OCI-LY3 (cell line): Measurements from ENCODE around the gene FOXD2.

ENCODE experiments used
- H2AFZ ChIP-seq: fragments of 200-600, 300-600 bp; shearing (Covaris generic); 2 replicates; pipeline ENCODE4 v1.6.0; 2014; ENCODE audit warnings: antibody characterized with exemption, low read depth, low read length
- H3K27ac ChIP-seq: fragments of 200-600, 300-600 bp; sonication (generic); 2 replicates; pipeline ENCODE4 v1.5.1; 2014; ENCODE audit warnings: mild to moderate bottlenecking, low read length, moderate library complexity, mixed read lengths
- H3K27me3 ChIP-seq: fragments of 200-600, 300-600 bp; sonication (generic); 2 replicates; pipeline ENCODE4 v1.6.1; 2014; ENCODE audit warnings: low read depth, low read length, mixed read lengths
- H3K36me3 ChIP-seq: fragments of 200-600, 300-600 bp; sonication (generic); replicated peaks from 2 replicates; pipeline ENCODE3; 2014; ENCODE audit warnings: low read depth, low read length, mixed read lengths
- H3K4me1 ChIP-seq: fragments of 300-600, 200-600 bp; sonication (generic); 2 replicates; pipeline ENCODE4 v1.6.1; 2014; ENCODE audit warnings: low read length, mixed read lengths
- H3K4me2 ChIP-seq: fragments of 200-600, 300-600 bp; sonication (generic); 2 replicates; pipeline ENCODE4 v1.6.1; 2014; ENCODE audit warnings: low read length, mixed read lengths
- H3K4me3 ChIP-seq: fragments of 300-600, 200-600 bp; sonication (generic); 2 replicates; pipeline ENCODE4 v1.5.1; 2014; ENCODE audit warnings: antibody characterized with exemption, mild to moderate bottlenecking, low read length, moderate library complexity
- H3K79me2 ChIP-seq: fragments of 300-600, 200-600 bp; shearing (Covaris generic); 2 replicates; pipeline ENCODE4 v1.6.1; 2014; ENCODE audit warnings: mild to moderate bottlenecking, low read length, mixed read lengths
- H3K9ac ChIP-seq: fragments of 300-600, 200-600 bp; shearing (Covaris generic); 2 replicates; pipeline ENCODE4 v1.6.0; 2014; ENCODE audit warnings: mild to moderate bottlenecking, low read length, moderate library complexity
- H3K9me3 ChIP-seq: fragments of 200-600, 300-600 bp; shearing (Covaris generic); 2 replicates; pipeline ENCODE4 v1.6.1; 2014; ENCODE audit warnings: low read length, mixed read lengths; ENCODE audit not compliant: insufficient read depth
- H4K20me1 ChIP-seq: fragments of 200-600, 300-600 bp; sonication (generic); 2 replicates; pipeline ENCODE4 v1.6.1; 2016; ENCODE audit warnings: low read length, mixed read lengths; ENCODE audit not compliant: insufficient read depth
- CTCF ChIP-seq: fragments of 200-600, 300-600 bp; sonication (generic); IDR thresholded peaks from 2 replicates; pipeline ENCODE4 v1.5.1; 2014; ENCODE audit warnings: antibody characterized with exemption, low read length, low read depth
- EZH2phosphoT487 ChIP-seq: fragments of 200-600 bp; shearing (Covaris generic); IDR thresholded peaks from 2 replicates; pipeline ENCODE4 v1.6.1; 2018; ENCODE audit warnings: antibody characterized with exemption, mixed run types, low read depth

FOXD2 gene

DNA sequence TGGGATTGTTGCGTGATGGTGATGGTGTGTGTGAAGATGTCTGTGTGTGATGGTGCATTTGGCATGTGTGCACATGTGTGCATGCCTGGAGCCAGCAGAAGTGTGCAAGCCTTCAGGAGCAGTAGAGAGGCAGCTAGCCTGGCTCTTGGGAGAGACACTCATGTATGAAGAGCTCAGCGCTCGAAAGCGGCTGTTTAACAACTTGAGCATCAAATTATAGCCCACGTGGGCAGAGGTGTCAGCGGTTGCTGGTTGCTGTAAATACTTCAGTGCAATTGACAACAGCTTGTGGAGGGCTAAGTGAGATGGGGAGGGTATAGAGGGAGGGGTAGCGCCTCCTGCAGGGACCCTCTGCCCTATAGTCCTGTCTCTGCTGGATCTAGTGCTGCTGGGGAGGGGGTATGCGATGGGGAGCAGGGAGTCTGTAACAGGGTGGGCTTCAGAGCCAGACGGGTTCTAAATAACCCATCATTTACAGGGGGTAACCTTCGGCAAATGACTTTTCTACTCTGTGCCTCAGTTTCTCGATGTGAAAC lies 21.5 kb downstream of the FOXD2 start:
- no peak for TF ChIP-seq CTCF
- TF ChIP-seq EZH2phosphoT487, result no peak
- Histone ChIP-seq H3K4me1 (no peaks in the 10 kb centered on the region), H3K9ac (no peak overlapping the region), H3K9me3 (no peaks in the 10 kb centered on the region), H3K4me3 (no peak overlapping the region), H3K79me2 (no peaks in the 10 kb centered on the region), H4K20me1 (no peaks in the 10 kb centered on the region), H3K36me3 (no peaks in the 10 kb centered on the region), H3K27ac (no peak overlapping the region), H3K27me3 (peaks cover 23% of the 10 kb centered on the region; the same call in 1 of the 2 replicates), H3K4me2 (no peak overlapping the region), H2AFZ (no peak overlapping the region)

DNA sequence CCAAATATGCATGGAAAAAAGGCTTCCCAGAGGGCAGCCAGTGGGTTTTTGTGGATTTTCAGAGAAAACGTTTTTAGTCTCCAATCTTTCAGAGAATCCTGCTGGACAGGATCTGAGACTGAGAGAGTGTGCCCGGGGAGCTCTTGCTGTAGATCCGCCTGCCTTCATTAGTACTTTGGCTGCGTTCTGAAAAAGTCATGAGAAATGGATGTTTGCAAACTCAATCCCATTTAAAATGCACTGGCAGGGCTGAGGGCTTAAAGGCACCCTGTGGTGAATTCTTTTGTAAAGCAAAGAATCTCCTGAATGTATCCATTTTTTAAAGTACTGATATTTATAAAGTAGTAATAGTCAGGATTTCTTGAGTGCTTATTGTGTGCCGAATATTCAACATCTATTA lies 22.2 kb downstream of the FOXD2 start:
- Histone ChIP-seq H3K36me3 (no peaks in the 10 kb centered on the region), H3K9ac (no peak overlapping the region), H2AFZ (no peak overlapping the region), H4K20me1 (no peaks in the 10 kb centered on the region), H3K4me1 (no peaks in the 10 kb centered on the region), H3K9me3 (no peaks in the 10 kb centered on the region), H3K27ac (no peak overlapping the region), H3K4me3 (no peak overlapping the region), H3K4me2 (no peak overlapping the region), H3K27me3 (peaks cover 23% of the 10 kb centered on the region; the same call in 1 of the 2 replicates), H3K79me2 (no peaks in the 10 kb centered on the region)
- TF ChIP-seq EZH2phosphoT487, result no peak
- TF ChIP-seq CTCF, result no peak

DNA sequence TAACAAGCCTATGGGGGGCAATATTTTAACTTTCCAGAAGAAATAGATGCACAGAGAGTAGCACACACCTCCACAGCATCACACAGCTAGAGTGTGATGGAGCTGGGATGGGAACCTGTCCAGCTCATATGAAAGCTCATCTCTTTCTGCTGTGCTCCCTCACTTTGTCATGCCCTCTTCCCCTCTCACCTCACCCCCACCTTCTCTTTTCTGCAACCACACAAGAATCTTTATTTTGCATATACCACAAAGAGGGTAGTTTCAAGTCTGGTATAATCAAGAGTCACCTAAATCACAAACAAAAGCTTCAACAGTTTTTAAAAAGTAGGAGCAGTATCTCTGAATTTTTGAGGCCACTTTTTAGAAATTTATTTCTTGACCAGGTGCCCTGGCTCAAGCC lies 22.6 kb downstream of the FOXD2 start:
- Histone ChIP-seq H3K36me3 (no peaks in the 10 kb centered on the region), H3K9ac (no peak overlapping the region), H3K4me3 (no peak overlapping the region), H2AFZ (no peak overlapping the region), H3K79me2 (no peaks in the 10 kb centered on the region), H3K27me3 (peaks cover 23% of the 10 kb centered on the region; the same call in 1 of the 2 replicates), H3K27ac (no peak overlapping the region), H3K4me1 (no peaks in the 10 kb centered on the region), H3K4me2 (no peak overlapping the region), H3K9me3 (no peaks in the 10 kb centered on the region), H4K20me1 (no peaks in the 10 kb centered on the region)
- TF ChIP-seq EZH2phosphoT487, result no peak
- TF ChIP-seq CTCF, result no peak

GRCh38 chr1:47465605-47466004 lies 27.8 kb downstream of the FOXD2 start:
- Histone ChIP-seq H3K4me1 (no peaks in the 10 kb centered on the region), H2AFZ (no peak overlapping the region), H4K20me1 (no peaks in the 10 kb centered on the region), H3K9ac (no peak overlapping the region), H3K9me3 (no peaks in the 10 kb centered on the region), H3K36me3 (no peaks in the 10 kb centered on the region), H3K27me3 (peaks cover 16% of the 10 kb centered on the region; the same call in 1 of the 2 replicates), H3K4me3 (no peak overlapping the region), H3K79me2 (no peaks in the 10 kb centered on the region), H3K27ac (no peak overlapping the region), H3K4me2 (no peak overlapping the region)
- TF ChIP-seq CTCF, result no peak
- TF ChIP-seq EZH2phosphoT487, result no peak
